BLaER1 (cell line): ENCODE data around the gene TTLL11.
"Not testable (repeated sequence)": the region's sequence is repeated elsewhere in the genome, so short reads cannot be mapped to it uniquely, and the experiment has no call there.

Experiments
- H3K27ac ChIP-seq: shearing (Covaris generic); formaldehyde crosslinking; 2 replicates; pipeline ENCODE4 v1.8.1; 2022
- H3K27me3 ChIP-seq: shearing (Covaris generic); formaldehyde crosslinking; 2 replicates; pipeline ENCODE4 v1.8.1; 2022
- H3K36me3 ChIP-seq: shearing (Covaris generic); formaldehyde crosslinking; 2 replicates; pipeline ENCODE4 v1.8.1; 2022
- H3K4me1 ChIP-seq: shearing (Covaris generic); formaldehyde crosslinking; 2 replicates; pipeline ENCODE4 v1.8.1; 2022
- H3K4me2 ChIP-seq: shearing (Covaris generic); formaldehyde crosslinking; 2 replicates; pipeline ENCODE4 v1.8.1; 2022
- H3K4me3 ChIP-seq: shearing (Covaris generic); formaldehyde crosslinking; 2 replicates; pipeline ENCODE4 v1.8.1; 2022
- H3K9ac ChIP-seq: shearing (Covaris generic); formaldehyde crosslinking; 2 replicates; pipeline ENCODE4 v1.8.1; 2022
- H3K9me3 ChIP-seq: shearing (Covaris generic); formaldehyde crosslinking; 2 replicates; pipeline ENCODE4 v1.8.1; 2022
- H4K20me1 ChIP-seq: shearing (Covaris generic); formaldehyde crosslinking; 2 replicates; pipeline ENCODE4 v1.8.1; 2022
- Cebpa-rat ChIP-seq: shearing (Covaris generic); IDR thresholded peaks from 2 replicates; pipeline ENCODE4 v1.8.1; 2022

TTLL11 gene

DNA sequence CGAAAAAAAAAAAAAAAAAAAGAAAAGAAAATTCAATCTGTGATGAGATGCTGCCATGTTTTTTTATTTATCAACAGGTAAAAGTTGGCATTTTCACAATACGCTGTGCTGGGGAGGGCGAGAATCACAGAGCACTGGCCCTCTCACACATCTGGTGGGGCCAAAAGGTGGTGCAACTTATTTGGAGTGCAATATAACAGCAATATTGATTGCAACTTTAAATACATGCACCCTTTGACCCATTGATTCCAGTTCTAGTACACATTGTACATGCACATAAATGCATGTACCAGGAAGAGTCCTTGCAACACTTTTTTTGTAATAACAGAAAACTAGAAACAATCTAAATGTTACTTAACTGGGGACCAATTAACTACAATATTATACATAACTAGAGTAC is 282.6 kb downstream of the TTLL11 start:
- TF ChIP-seq Cebpa-rat, result no peak
- H3K4me2 ChIP-seq, result no peak overlapping the region

GRCh38 chr9:121809356-121810050 is 283.6 kb downstream of the TTLL11 start:
- Histone ChIP-seq H3K36me3 (no peaks in the 10 kb centered on the region), H3K9ac (no peak overlapping the region), H3K4me1 (peaks cover under 1% of the 10 kb centered on the region; the same call in 1 of the 2 replicates), H3K4me3 (no peak overlapping the region), H4K20me1 (no peaks in the 10 kb centered on the region), H3K27me3 (no peaks in the 10 kb centered on the region), H3K27ac (no peak overlapping the region), H3K9me3 (peaks cover 4% of the 10 kb centered on the region; the same call in 1 of the 2 replicates), H3K4me2 (no peak overlapping the region)
- no peak for TF ChIP-seq Cebpa-rat

More for the DNA sequence above, 282.6 kb downstream of the TTLL11 start:
- Histone ChIP-seq H3K27me3 (no peaks in the 10 kb centered on the region), H3K4me1 (peaks cover 8% of the 10 kb centered on the region; the same call in 1 of the 2 replicates), H3K9me3 (no peaks in the 10 kb centered on the region), H4K20me1 (no peaks in the 10 kb centered on the region), H3K36me3 (no peaks in the 10 kb centered on the region), H3K27ac (no peak overlapping the region), H3K9ac (no peak overlapping the region), H3K4me3 (no peak overlapping the region)

GRCh38 chr9:121808781-121809180 is 284.3 kb downstream of the TTLL11 start:
- H3K27me3 ChIP-seq, result no peaks in the 10 kb centered on the region
- no peak for TF ChIP-seq Cebpa-rat
- no peak overlapping the region for H3K4me2 ChIP-seq
- H4K20me1 ChIP-seq, result no peaks in the 10 kb centered on the region
- H3K4me3 ChIP-seq, result no peak overlapping the region
- no peak overlapping the region for H3K27ac ChIP-seq
- no peaks in the 10 kb centered on the region for H3K36me3 ChIP-seq
- H3K4me1 ChIP-seq, result no peaks in the 10 kb centered on the region
- H3K9ac ChIP-seq, result no peak overlapping the region
- H3K9me3 ChIP-seq, result peaks cover 9% of the 10 kb centered on the region; the same call in 1 of the 2 replicates

GRCh38 chr9:121807823-121808278 is 285.3 kb downstream of the TTLL11 start:
- Histone ChIP-seq H3K4me1 (no peaks in the 10 kb centered on the region), H3K4me3 (no peak overlapping the region), H3K27me3 (no peaks in the 10 kb centered on the region), H3K9me3 (peaks cover 9% of the 10 kb centered on the region; the same call in 1 of the 2 replicates), H3K4me2 (no peak overlapping the region), H3K9ac (no peak overlapping the region), H3K27ac (no peak overlapping the region), H4K20me1 (no peaks in the 10 kb centered on the region), H3K36me3 (no peaks in the 10 kb centered on the region)
- TF ChIP-seq Cebpa-rat, result no peak

GRCh38 chr9:121807069-121807822 is 285.9 kb downstream of the TTLL11 start:
- Histone ChIP-seq H3K9me3 (peaks cover 9% of the 10 kb centered on the region; the same call in 1 of the 2 replicates), H3K36me3 (no peaks in the 10 kb centered on the region), H3K27me3 (no peaks in the 10 kb centered on the region), H3K4me2 (no peak overlapping the region), H3K4me3 (no peak overlapping the region), H4K20me1 (no peaks in the 10 kb centered on the region), H3K4me1 (no peaks in the 10 kb centered on the region), H3K9ac (no peak overlapping the region), H3K27ac (no peak overlapping the region)
- TF ChIP-seq Cebpa-rat, result no peak

- H3K4me3 ChIP-seq, result no peak overlapping the region
- peaks cover 9% of the 10 kb centered on the region; the same call in 1 of the 2 replicates for H3K9me3 ChIP-seq
- H4K20me1 ChIP-seq, result no peaks in the 10 kb centered on the region
- no peak overlapping the region for H3K27ac ChIP-seq
- no peaks in the 10 kb centered on the region for H3K27me3 ChIP-seq
- no peak for TF ChIP-seq Cebpa-rat
- no peak overlapping the region for H3K4me2 ChIP-seq
- H3K4me1 ChIP-seq, result no peaks in the 10 kb centered on the region
- no peaks in the 10 kb centered on the region for H3K36me3 ChIP-seq
- no peak overlapping the region for H3K9ac ChIP-seq
These were observed 290.4 kb downstream of the TTLL11 start for GRCh38 chr9:121802753-121803152.

- Histone ChIP-seq H3K4me3 (no peak overlapping the region), H3K27me3 (no peaks in the 10 kb centered on the region), H3K9ac (no peak overlapping the region), H3K9me3 (peaks cover 9% of the 10 kb centered on the region; the same call in 1 of the 2 replicates), H3K4me2 (no peak overlapping the region), H3K4me1 (no peaks in the 10 kb centered on the region), H4K20me1 (no peaks in the 10 kb centered on the region), H3K36me3 (no peaks in the 10 kb centered on the region), H3K27ac (no peak overlapping the region)
- TF ChIP-seq Cebpa-rat, result no peak
These were observed 291.5 kb downstream of the TTLL11 start for GRCh38 chr9:121801579-121801978.

DNA sequence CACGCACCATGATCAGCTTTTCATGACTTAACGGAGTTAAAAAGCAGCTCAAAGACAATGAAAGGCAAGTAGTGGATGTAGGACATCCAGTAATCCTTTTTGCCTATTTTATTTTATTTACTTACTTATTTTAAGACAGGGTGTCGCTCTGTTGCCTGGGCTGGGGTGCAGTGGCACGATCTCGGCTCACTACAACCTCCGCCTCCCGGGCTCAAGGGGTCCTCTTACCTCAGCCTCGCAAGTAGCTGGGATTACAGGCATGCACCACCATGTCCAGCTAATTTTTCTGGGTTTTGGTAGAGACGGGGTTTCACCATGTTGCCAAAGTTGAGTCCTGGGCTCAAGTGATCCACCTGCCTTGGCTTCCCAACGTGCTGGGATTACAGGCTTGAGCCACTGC is 292.7 kb downstream of the TTLL11 start:
- no peak for TF ChIP-seq Cebpa-rat
- no peak overlapping the region for H3K4me3 ChIP-seq
- H3K36me3 ChIP-seq, result no peaks in the 10 kb centered on the region
- H3K27ac ChIP-seq, result no peak overlapping the region
- no peaks in the 10 kb centered on the region for H3K4me1 ChIP-seq
- no peaks in the 10 kb centered on the region for H4K20me1 ChIP-seq
- H3K27me3 ChIP-seq, result no peaks in the 10 kb centered on the region
- no peak overlapping the region for H3K4me2 ChIP-seq
- H3K9ac ChIP-seq, result no peak overlapping the region
- peaks cover 9% of the 10 kb centered on the region; the same call in 1 of the 2 replicates for H3K9me3 ChIP-seq

GRCh38 chr9:121798941-121799340 is 294.2 kb downstream of the TTLL11 start:
- H3K36me3 ChIP-seq, result no peaks in the 10 kb centered on the region
- no peak overlapping the region for H3K9ac ChIP-seq
- no peaks in the 10 kb centered on the region for H3K9me3 ChIP-seq

DNA sequence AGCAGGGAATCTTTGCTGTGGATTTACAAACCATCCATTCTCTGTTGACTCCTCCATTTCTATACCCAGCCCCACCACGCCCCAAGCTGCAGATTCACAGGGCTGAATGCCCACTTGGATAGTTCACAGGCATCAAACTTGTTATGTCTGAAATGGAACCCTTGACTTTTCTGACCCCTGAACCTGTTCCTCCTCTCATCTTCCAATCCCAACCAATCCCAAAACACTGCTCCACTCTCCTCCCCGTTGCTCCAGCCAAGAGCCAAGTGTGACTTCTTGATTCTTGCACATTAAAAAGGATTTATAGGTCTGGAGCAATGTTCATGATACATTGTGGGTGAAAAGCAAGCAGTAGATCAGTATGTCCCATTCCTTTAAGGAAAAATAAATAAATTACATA is 296.0 kb downstream of the TTLL11 start:
- no peaks in the 10 kb centered on the region for H3K27me3 ChIP-seq
- H4K20me1 ChIP-seq, result no peaks in the 10 kb centered on the region
- no peak overlapping the region for H3K4me2 ChIP-seq
- TF ChIP-seq Cebpa-rat, result no peak
- no peak overlapping the region for H3K9ac ChIP-seq
- H3K4me1 ChIP-seq, result no peaks in the 10 kb centered on the region
- H3K27ac ChIP-seq, result no peak overlapping the region
- H3K9me3 ChIP-seq, result no peaks in the 10 kb centered on the region
- H3K36me3 ChIP-seq, result no peaks in the 10 kb centered on the region
- no peak overlapping the region for H3K4me3 ChIP-seq

More at GRCh38 chr9:121798941-121799340, 294.2 kb downstream of the TTLL11 start:
- TF ChIP-seq Cebpa-rat, result no peak
- Histone ChIP-seq H4K20me1 (no peaks in the 10 kb centered on the region), H3K4me2 (no peak overlapping the region), H3K27me3 (no peaks in the 10 kb centered on the region), H3K27ac (no peak overlapping the region), H3K4me3 (no peak overlapping the region), H3K4me1 (no peaks in the 10 kb centered on the region)

GRCh38 chr9:121794334-121794733 is 298.8 kb downstream of the TTLL11 start:
- not testable (repeated sequence) for H3K36me3 ChIP-seq, H4K20me1 ChIP-seq, H3K4me2 ChIP-seq, H3K9me3 ChIP-seq, H3K4me3 ChIP-seq, H3K9ac ChIP-seq, H3K4me1 ChIP-seq, H3K27me3 ChIP-seq, H3K27ac ChIP-seq

GRCh38 chr9:121792476-121792875 is 300.6 kb downstream of the TTLL11 start:
- H3K4me1 ChIP-seq, result peaks cover 11% of the 10 kb centered on the region
- H4K20me1 ChIP-seq, H3K36me3 ChIP-seq, H3K27me3 ChIP-seq, H3K4me2 ChIP-seq, H3K27ac ChIP-seq, H3K4me3 ChIP-seq, H3K9ac ChIP-seq, H3K9me3 ChIP-seq: not testable (repeated sequence)
